ENCODE measurements around the gene PRDM16. TPM values are rescaled to one million over a fixed set of nuclear protein-coding genes. Genes with fewer than 3 reads are reported as not detected.

The PRDM16 gene
- total and polyA plus RNA-seq, 2 of the 13 experiments (the other 11 are each of a cell fraction or from before 2014, with no cell fraction given): 0.15 to 0.81 TPM

DNA sequence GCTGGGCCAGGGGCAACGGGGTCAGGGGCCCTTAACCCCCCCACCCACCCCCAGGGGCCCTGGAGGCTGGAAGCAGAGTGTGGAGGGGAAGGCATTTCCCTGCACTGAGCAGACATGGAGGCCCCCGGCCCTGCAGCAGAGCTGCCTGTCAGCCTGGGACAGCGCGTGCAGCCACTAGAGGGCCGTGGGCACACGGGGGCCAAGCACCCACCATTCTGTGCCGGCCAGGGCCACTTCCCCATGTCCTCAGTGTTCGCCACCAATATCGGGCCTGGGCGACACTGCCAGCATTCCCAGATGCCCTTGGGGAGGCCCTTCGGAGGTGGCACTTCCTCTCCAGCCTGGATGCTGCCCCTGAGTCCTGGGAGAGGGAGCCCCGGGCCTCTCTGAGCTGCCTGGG lies 362.3 kb downstream of the PRDM16 start:
- Histone ChIP-seq H3K4me2 (ENCODE audit: low read depth, low read length) (no peak overlapping the region), H3K79me2 (ENCODE audit: insufficient read depth, low read length) (no peaks in the 10 kb centered on the region), H2AFZ (ENCODE audit: low read length) (no peak overlapping the region), H3K27me3 (ENCODE audit: control insufficient read depth in 1 of 2, insufficient read depth in 2 of 2, low read length in 2 of 2) (peaks cover 7 to 30% of the 10 kb centered on the region in 2 experiments; a peak in 4 of 5 replicates), H3K4me1 (ENCODE audit: insufficient read depth, low read length) (peaks cover 9% of the 10 kb centered on the region; the same call in 1 of the 2 replicates), H3K4me3 (replicated peaks in 1 of 3; ENCODE audit: insufficient read depth in 1 of 3, low read depth in 2 of 3, low read length in 3 of 3) (no peak overlapping the region), H4K20me1 (ENCODE audit: insufficient read depth, low read length) (no peaks in the 10 kb centered on the region), H3K27ac (ENCODE audit: extremely low read length, insufficient read depth, low read length) (no peak overlapping the region), H3K9me3 (ENCODE audit: low read length) (no peaks in the 10 kb centered on the region), H3K9ac (ENCODE audit: insufficient read depth, low read depth, low read length) (no peak overlapping the region), H3K36me3 (replicated peaks in 1 of 2; ENCODE audit: control insufficient read depth in 1 of 2, insufficient read depth in 2 of 2, low read length in 2 of 2) (no peaks in the 10 kb centered on the region)
- no TSS peak for BruUV-seq (replicated peaks)
- DNase-seq (ENCODE audit: low spot score) (no peak), ATAC-seq (peak; percentile 91), FAIRE-seq (no peak)
- ChIA-PET POLR2A (no interaction called here), CTCF (ENCODE audit: low intra/inter-chr PET ratio, low total read pairs) (no interaction called here)
- no CpG with 5 or more reads among the region's 12 CpGs for WGBS (ENCODE audit: low lambda C conversion rate)
- intact Hi-C loops (cut with micrococcal nuclease; ENCODE audit: unreplicated experiment): no loop called here
- in situ Hi-C loops (cut with HindIII; ENCODE audit: extremely low pct_ligation_motif_present, low pct_unique_long_range_greater_than_20kb): no loop called here
- TF ChIP-seq, protein P1, sequence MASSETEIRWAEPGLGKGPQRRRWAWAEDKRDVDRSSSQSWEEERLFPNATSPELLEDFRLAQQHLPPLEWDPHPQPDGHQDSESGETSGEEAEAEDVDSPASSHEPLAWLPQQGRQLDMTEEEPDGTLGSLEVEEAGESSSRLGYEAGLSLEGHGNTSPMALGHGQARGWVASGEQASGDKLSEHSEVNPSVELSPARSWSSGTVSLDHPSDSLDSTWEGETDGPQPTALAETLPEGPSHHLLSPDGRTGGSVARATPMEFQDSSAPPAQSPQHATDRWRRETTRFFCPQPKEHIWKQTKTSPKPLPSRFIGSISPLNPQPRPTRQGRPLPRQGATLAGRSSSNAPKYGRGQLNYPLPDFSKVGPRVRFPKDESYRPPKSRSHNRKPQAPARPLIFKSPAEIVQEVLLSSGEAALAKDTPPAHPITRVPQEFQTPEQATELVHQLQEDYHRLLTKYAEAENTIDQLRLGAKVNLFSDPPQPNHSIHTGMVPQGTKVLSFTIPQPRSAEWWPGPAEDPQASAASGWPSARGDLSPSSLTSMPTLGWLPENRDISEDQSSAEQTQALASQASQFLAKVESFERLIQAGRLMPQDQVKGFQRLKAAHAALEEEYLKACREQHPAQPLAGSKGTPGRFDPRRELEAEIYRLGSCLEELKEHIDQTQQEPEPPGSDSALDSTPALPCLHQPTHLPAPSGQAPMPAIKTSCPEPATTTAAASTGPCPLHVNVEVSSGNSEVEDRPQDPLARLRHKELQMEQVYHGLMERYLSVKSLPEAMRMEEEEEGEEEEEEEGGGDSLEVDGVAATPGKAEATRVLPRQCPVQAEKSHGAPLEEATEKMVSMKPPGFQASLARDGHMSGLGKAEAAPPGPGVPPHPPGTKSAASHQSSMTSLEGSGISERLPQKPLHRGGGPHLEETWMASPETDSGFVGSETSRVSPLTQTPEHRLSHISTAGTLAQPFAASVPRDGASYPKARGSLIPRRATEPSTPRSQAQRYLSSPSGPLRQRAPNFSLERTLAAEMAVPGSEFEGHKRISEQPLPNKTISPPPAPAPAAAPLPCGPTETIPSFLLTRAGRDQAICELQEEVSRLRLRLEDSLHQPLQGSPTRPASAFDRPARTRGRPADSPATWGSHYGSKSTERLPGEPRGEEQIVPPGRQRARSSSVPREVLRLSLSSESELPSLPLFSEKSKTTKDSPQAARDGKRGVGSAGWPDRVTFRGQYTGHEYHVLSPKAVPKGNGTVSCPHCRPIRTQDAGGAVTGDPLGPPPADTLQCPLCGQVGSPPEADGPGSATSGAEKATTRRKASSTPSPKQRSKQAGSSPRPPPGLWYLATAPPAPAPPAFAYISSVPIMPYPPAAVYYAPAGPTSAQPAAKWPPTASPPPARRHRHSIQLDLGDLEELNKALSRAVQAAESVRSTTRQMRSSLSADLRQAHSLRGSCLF (CRISPR knock-in tag; IDR thresholded peaks at IDR 0.05; ENCODE audit: borderline replicate concordance): no peak
- TF ChIP-seq ZNF256 (CRISPR knock-in tag; conservative IDR thresholded peaks at IDR 0.05): no peak
- TF ChIP-seq RFX3 (CRISPR knock-in tag; IDR thresholded peaks at IDR 0.05): no peak
- TF ChIP-seq NFKBIZ (CRISPR knock-in tag; IDR thresholded peaks at IDR 0.05): no peak
- no peak for TF ChIP-seq CEBPG (CRISPR knock-in tag; IDR thresholded peaks at IDR 0.05)
- TF ChIP-seq MED1 (CRISPR knock-in tag; IDR thresholded peaks at IDR 0.05): no peak
- TF ChIP-seq, protein P2, sequence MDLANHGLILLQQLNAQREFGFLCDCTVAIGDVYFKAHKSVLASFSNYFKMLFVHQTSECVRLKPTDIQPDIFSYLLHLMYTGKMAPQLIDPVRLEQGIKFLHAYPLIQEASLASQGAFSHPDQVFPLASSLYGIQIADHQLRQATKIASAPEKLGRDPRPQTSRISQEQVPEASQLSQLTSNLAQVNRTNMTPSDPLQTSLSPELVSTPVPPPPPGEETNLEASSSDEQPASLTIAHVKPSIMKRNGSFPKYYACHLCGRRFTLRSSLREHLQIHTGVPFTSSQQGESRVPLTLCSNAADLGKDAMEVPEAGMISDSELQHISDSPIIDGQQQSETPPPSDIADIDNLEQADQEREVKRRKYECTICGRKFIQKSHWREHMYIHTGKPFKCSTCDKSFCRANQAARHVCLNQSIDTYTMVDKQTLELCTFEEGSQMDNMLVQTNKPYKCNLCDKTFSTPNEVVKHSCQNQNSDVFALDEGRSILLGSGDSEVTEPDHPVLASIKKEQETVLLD (CRISPR knock-in tag; IDR thresholded peaks at IDR 0.05; ENCODE audit: low read depth): no peak
- no peak for TF ChIP-seq ZNF589 (CRISPR knock-in tag; conservative IDR thresholded peaks at IDR 0.05)
- TF ChIP-seq, protein P3, sequence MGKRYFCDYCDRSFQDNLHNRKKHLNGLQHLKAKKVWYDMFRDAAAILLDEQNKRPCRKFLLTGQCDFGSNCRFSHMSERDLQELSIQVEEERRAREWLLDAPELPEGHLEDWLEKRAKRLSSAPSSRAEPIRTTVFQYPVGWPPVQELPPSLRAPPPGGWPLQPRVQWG (CRISPR knock-in tag; IDR thresholded peaks at IDR 0.05; ENCODE audit: borderline replicate concordance, low read depth): no peak
- no peak for TF ChIP-seq RAD21 (CRISPR knock-in tag; IDR thresholded peaks at IDR 0.05)
- TF ChIP-seq ZEB1 (IDR thresholded peaks at IDR 0.05; ENCODE audit: insufficient replicate concordance, low read depth): no peak
- TF ChIP-seq, protein P4, sequence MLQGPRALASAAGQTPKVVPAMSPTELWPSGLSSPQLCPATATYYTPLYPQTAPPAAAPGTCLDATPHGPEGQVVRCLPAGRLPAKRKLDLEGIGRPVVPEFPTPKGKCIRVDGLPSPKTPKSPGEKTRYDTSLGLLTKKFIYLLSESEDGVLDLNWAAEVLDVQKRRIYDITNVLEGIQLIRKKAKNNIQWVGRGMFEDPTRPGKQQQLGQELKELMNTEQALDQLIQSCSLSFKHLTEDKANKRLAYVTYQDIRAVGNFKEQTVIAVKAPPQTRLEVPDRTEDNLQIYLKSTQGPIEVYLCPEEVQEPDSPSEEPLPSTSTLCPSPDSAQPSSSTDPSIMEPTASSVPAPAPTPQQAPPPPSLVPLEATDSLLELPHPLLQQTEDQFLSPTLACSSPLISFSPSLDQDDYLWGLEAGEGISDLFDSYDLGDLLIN (CRISPR knock-in tag; IDR thresholded peaks at IDR 0.05; ENCODE audit: borderline replicate concordance): no peak
- no peak for TF ChIP-seq ZNF746 (CRISPR knock-in tag; IDR thresholded peaks at IDR 0.05)
- TF ChIP-seq, protein P5, sequence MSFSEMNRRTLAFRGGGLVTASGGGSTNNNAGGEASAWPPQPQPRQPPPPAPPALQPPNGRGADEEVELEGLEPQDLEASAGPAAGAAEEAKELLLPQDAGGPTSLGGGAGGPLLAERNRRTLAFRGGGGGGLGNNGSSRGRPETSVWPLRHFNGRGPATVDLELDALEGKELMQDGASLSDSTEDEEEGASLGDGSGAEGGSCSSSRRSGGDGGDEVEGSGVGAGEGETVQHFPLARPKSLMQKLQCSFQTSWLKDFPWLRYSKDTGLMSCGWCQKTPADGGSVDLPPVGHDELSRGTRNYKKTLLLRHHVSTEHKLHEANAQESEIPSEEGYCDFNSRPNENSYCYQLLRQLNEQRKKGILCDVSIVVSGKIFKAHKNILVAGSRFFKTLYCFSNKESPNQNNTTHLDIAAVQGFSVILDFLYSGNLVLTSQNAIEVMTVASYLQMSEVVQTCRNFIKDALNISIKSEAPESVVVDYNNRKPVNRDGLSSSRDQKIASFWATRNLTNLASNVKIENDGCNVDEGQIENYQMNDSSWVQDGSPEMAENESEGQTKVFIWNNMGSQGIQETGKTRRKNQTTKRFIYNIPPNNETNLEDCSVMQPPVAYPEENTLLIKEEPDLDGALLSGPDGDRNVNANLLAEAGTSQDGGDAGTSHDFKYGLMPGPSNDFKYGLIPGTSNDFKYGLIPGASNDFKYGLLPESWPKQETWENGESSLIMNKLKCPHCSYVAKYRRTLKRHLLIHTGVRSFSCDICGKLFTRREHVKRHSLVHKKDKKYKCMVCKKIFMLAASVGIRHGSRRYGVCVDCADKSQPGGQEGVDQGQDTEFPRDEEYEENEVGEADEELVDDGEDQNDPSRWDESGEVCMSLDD (CRISPR knock-in tag; IDR thresholded peaks at IDR 0.05; ENCODE audit: borderline replicate concordance): no peak
- no peak for TF ChIP-seq ZNF607 (CRISPR knock-in tag; IDR thresholded peaks at IDR 0.05; ENCODE audit: borderline replicate concordance)
